Mesendoderm (in vitro differentiated cells): ENCODE results near the gene IQCF6.
"Not testable (repeated sequence)": the region's sequence is repeated elsewhere in the genome, so short reads cannot be mapped to it uniquely, and the experiment has no call there.

Experiments used
- DNase-seq: peaks from one replicate; pipeline ENCODE4 v3.0.0; 2013
- H2AK5ac ChIP-seq: 2 replicates; pipeline ENCODE4 v1.6.1; 2013; ENCODE audit warnings: low read length, inconsistent platforms
- H2BK120ac ChIP-seq: 2 replicates; pipeline ENCODE4 v1.6.1; 2013; ENCODE audit warnings: low read depth, mild to moderate bottlenecking, low read length, moderate library complexity, mixed read lengths
- H2BK15ac ChIP-seq: replicated peaks from 2 replicates; pipeline ENCODE4 v1.6.1; 2013; ENCODE audit warnings: low read depth, mild to moderate bottlenecking, moderate library complexity
- H2BK5ac ChIP-seq: 2 replicates; pipeline ENCODE4 v1.6.1; 2013; ENCODE audit warnings: low read length, inconsistent platforms
- H3K18ac ChIP-seq: 2 replicates; pipeline ENCODE4 v1.6.1; 2013; ENCODE audit warnings: mild to moderate bottlenecking, low read length, mixed read lengths
- H3K23ac ChIP-seq: one replicate; pipeline ENCODE4 v1.6.1; 2013; ENCODE audit warnings: low read length
- H3K27ac ChIP-seq: 2 replicates; pipeline ENCODE4 v1.5.1; 2013; ENCODE audit warnings: low read depth, mild to moderate bottlenecking, inconsistent platforms, low read length, moderate library complexity
- H3K27me3 ChIP-seq: 2 replicates; pipeline ENCODE4 v1.6.1; 2013; ENCODE audit warnings: low read length, control low read depth, mild to moderate bottlenecking, inconsistent platforms; ENCODE audit not compliant: insufficient read depth, poor library complexity
- H3K36me3 ChIP-seq: 2 replicates; pipeline ENCODE4 v1.6.1; 2013; ENCODE audit warnings: low read length, inconsistent platforms; ENCODE audit not compliant: control insufficient read depth, insufficient read depth
- H3K4ac ChIP-seq: one replicate; pipeline ENCODE4 v1.6.1; 2013; ENCODE audit warnings: low read depth, mild to moderate bottlenecking, low read length, moderate library complexity
- H3K4me1 ChIP-seq: 2 replicates; pipeline ENCODE4 v1.6.1; 2013; ENCODE audit warnings: low read depth, low read length, inconsistent platforms; ENCODE audit not compliant: control insufficient read depth
- H3K4me2 ChIP-seq: 2 replicates; pipeline ENCODE4 v1.6.1; 2013; ENCODE audit warnings: low read length
- H3K4me3 ChIP-seq: 2 replicates; pipeline ENCODE4 v1.5.1; 2013; ENCODE audit warnings: mild to moderate bottlenecking, low read length
- H3K56ac ChIP-seq: one replicate; pipeline ENCODE4 v1.6.1; 2013; ENCODE audit warnings: low read length
- H3K79me1 ChIP-seq: 2 replicates; pipeline ENCODE4 v1.6.1; 2013; ENCODE audit warnings: low read length, inconsistent platforms
- H3K79me2 ChIP-seq: 2 replicates; pipeline ENCODE4 v1.6.1; 2013; ENCODE audit warnings: mild to moderate bottlenecking, low read length; ENCODE audit not compliant: control insufficient read depth, insufficient read depth
- H3K9ac ChIP-seq: 2 replicates; pipeline ENCODE4 v1.6.1; 2013; ENCODE audit warnings: low read length, inconsistent platforms
- H4K5ac ChIP-seq: one replicate; pipeline ENCODE4 v1.6.1; 2013; ENCODE audit warnings: low read length
- H4K8ac ChIP-seq: one replicate; pipeline ENCODE4 v1.6.1; 2013; ENCODE audit warnings: low read depth, mild to moderate bottlenecking, control low read depth, low read length, moderate library complexity
- WGBS: extraction: QIAGEN DNeasy Blood & Tissue Kit; methylation state at CpG from one replicate; pipeline ENCODE4 v1.1.7; 2013; ENCODE audit warnings: low lambda C conversion rate, missing lambda C conversion rate; ENCODE audit not compliant: insufficient coverage; ENCODE audit errors: extremely low coverage; 5-methylcytosine and 5-hydroxymethylcytosine counted together

The IQCF6 gene

DNA sequence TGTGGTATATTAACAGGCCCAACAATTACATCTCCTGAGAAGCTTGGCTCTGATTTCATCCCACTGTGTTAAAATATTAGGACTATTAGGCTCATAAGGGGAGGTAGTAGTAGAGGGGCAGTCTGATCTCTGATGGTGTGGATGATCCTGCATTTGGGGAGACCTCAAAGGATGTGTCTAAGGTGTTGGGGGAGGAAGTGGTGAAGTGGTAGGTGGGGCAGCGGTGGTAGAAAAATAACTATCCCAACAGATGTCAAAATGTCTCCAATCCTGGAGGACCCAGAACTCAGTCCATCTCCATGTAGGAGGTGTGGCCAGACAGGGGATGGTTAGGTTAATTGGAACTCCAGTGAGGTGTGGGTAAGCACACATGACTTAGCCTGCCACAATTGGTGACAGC lies 10.4 kb upstream of the IQCF6 start:
- Histone ChIP-seq H4K5ac (no peak overlapping the region), H3K9ac (no peak overlapping the region), H4K8ac (no peak overlapping the region), H3K23ac (no peak overlapping the region), H3K18ac (no peak overlapping the region), H2BK120ac (no peak overlapping the region), H3K79me2 (no peaks in the 10 kb centered on the region), H3K4ac (no peak overlapping the region), H3K36me3 (no peaks in the 10 kb centered on the region), H3K79me1 (no peaks in the 10 kb centered on the region), H2BK5ac (no peak overlapping the region), H2AK5ac (no peak overlapping the region), H3K27ac (no peak overlapping the region), H3K27me3 (no peaks in the 10 kb centered on the region), H3K56ac (no peak overlapping the region), H2BK15ac (no peak overlapping the region), H3K4me1 (no peaks in the 10 kb centered on the region), H3K4me3 (no peak overlapping the region), H3K4me2 (no peak overlapping the region)
- WGBS, result no CpG with 5 or more reads among the region's 1 CpG
- DNase-seq, result no peak

DNA sequence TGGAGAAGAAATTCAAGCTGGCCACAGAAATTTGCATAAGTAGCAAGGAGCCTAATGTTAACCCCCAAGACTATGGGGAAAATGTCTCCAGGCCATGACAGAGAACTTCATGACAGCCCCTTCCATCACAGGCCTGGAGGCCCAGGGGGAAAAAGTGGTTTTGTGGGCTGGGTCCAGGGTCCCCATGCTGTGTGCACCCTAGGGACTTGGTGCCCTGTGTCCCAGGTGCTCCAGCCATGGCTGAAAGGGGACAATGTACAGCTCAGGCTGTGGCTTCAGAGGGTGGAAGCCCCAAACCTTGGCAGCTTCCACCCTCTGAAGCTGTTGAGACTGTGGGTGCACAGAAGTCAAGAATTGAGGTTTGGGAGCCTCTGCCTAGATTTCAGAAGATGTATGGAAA lies 8.5 kb upstream of the IQCF6 start:
- H3K36me3 ChIP-seq, H3K4ac ChIP-seq, H4K8ac ChIP-seq, H3K4me3 ChIP-seq, H3K79me1 ChIP-seq, H2AK5ac ChIP-seq, H3K27ac ChIP-seq, H2BK15ac ChIP-seq, H3K23ac ChIP-seq, H2BK5ac ChIP-seq, H3K56ac ChIP-seq, H3K18ac ChIP-seq, DNase-seq, H3K4me1 ChIP-seq, H3K27me3 ChIP-seq, H3K9ac ChIP-seq, H2BK120ac ChIP-seq, H3K4me2 ChIP-seq, H4K5ac ChIP-seq, H3K79me2 ChIP-seq: not testable (repeated sequence)

DNA sequence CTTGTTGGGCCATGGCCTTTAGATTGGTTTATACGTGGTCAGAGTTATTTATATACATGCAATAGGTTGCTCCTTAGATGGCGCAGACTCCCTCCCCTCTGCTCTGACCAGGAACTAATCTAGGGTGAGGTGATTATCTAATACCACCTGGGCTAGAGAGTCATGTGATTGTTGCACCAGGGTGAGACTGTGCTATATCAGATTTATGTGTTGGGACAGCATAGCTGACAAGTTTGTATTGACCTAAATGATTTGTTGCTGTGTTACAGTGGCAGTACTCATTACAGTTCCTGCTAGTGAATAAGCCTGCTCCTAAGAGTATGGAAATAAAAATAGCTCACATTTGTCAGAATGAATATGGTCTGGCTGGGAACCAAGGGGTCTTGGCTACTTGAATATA lies 7.2 kb upstream of the IQCF6 start:
- H2BK5ac ChIP-seq, result no peak overlapping the region
- no peak overlapping the region for H3K4me3 ChIP-seq
- no peak overlapping the region for H2BK120ac ChIP-seq
- H3K4me2 ChIP-seq, result no peak overlapping the region
- H3K4ac ChIP-seq, result no peak overlapping the region
- H3K27me3 ChIP-seq, result no peaks in the 10 kb centered on the region
- no peak overlapping the region for H3K9ac ChIP-seq
- DNase-seq, result no peak
- no peaks in the 10 kb centered on the region for H3K4me1 ChIP-seq
- no peaks in the 10 kb centered on the region for H3K79me1 ChIP-seq
- H3K23ac ChIP-seq, result no peak overlapping the region
- H2BK15ac ChIP-seq, result no peak overlapping the region
- H4K8ac ChIP-seq, result no peak overlapping the region
- H3K79me2 ChIP-seq, result no peaks in the 10 kb centered on the region
- H3K36me3 ChIP-seq, result no peaks in the 10 kb centered on the region
- H3K18ac ChIP-seq, result no peak overlapping the region
- H3K27ac ChIP-seq, result no peak overlapping the region
- no peak overlapping the region for H4K5ac ChIP-seq
- H3K56ac ChIP-seq, result no peak overlapping the region
- no CpG with 5 or more reads among the region's 2 CpGs for WGBS
- H2AK5ac ChIP-seq, result no peak overlapping the region

DNA sequence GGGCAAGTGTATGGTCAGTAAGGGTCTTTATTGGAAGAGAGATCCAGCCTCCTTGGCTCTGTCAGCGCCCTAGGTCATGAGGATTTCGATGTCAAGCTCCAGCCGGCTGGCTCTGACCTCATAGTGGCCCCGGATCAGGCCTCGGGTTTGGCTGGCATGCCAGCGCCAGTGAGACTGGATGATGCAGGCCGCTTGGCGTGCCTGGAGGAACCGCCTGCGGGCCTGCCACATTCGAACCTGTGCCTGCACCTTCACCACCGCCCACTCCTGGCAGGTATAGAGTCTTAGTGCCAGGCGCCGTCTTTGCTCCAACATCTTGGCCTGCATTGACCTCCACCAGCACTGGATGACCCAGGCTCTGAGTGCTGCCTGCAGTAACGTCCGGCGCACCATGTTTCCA lies 483 bp downstream of the IQCF6 start:
- H3K27ac ChIP-seq, result no peak overlapping the region
- H3K4me1 ChIP-seq, result peaks cover 2% of the 10 kb centered on the region
- H4K5ac ChIP-seq, result no peak overlapping the region
- no peak overlapping the region for H3K23ac ChIP-seq
- no peak overlapping the region for H3K4me3 ChIP-seq
- no peak overlapping the region for H3K18ac ChIP-seq
- no peak overlapping the region for H2AK5ac ChIP-seq
- no peak overlapping the region for H3K4ac ChIP-seq
- no peak for DNase-seq
- no peak overlapping the region for H2BK15ac ChIP-seq
- H2BK120ac ChIP-seq, result no peak overlapping the region
- H3K4me2 ChIP-seq, result no peak overlapping the region
- H3K79me2 ChIP-seq, result no peaks in the 10 kb centered on the region
- no peaks in the 10 kb centered on the region for H3K27me3 ChIP-seq
- H3K36me3 ChIP-seq, result no peaks in the 10 kb centered on the region
- no peak overlapping the region for H2BK5ac ChIP-seq
- no peaks in the 10 kb centered on the region for H3K79me1 ChIP-seq
- no CpG with 5 or more reads among the region's 17 CpGs for WGBS
- no peak overlapping the region for H3K56ac ChIP-seq
- no peak overlapping the region for H3K9ac ChIP-seq
- no peak overlapping the region for H4K8ac ChIP-seq

DNA sequence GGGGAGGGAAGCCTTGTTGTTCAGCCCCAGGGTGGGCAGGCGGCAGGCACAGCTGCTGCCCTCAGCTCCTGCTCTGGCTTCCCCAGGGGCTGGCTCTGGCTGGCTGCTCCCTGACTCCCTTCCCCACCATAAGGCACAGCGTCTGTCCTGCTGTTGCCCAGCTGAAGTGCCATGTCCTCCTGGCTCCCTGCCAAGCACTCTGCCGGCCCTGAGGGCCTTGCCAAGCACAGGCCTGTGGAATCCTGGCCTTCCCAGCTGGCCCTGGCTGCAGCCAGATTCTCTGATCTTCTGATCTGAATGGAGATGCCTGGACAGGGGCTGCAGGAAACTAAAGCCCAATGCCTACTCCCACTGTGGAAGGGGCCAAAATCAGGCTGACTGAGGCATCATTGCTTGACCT lies 1.1 kb downstream of the IQCF6 start:
- Histone ChIP-seq H3K23ac (no peak overlapping the region), H3K18ac (no peak overlapping the region)

DNA sequence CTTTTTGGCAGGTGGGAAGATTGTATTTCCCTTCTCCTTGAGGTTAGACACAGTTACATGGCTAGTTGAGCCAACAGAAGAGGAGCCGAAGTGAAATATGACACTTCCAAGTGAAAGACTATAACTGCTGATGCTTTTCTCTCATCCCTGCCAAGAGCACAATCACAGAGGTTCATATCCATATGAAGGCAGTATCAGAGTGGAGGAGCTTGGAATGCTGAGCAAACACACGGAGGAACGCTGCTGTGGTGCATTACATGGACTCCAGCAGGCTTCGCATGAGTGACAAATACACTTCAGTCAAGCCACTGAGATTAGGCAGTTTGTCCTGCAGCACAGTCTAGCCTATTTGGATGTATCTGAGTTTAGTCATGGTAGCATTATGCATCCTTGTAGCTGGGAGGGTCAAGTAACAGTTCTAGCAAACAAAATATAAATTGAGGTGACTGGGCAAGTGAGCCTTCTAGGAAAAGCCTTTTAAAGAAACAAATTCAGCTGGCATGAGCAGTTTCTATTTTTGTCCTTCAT lies 5.4 kb downstream of the IQCF6 start:
- no peak overlapping the region for H2BK120ac ChIP-seq
- DNase-seq, result peak; percentile 39
- H3K18ac ChIP-seq, result no peak overlapping the region
- H3K79me1 ChIP-seq, result no peaks in the 10 kb centered on the region
- no peak overlapping the region for H3K56ac ChIP-seq
- H3K4ac ChIP-seq, result no peak overlapping the region
- H3K27ac ChIP-seq, result no peak overlapping the region
- no peak overlapping the region for H4K5ac ChIP-seq
- H3K79me2 ChIP-seq, result no peaks in the 10 kb centered on the region
- no peak overlapping the region for H2BK15ac ChIP-seq
- no peak overlapping the region for H2AK5ac ChIP-seq
- H3K9ac ChIP-seq, result no peak overlapping the region
- H3K23ac ChIP-seq, result no peak overlapping the region
- no peak overlapping the region for H3K4me2 ChIP-seq
- WGBS, result no CpG with 5 or more reads among the region's 4 CpGs
- peaks cover 3% of the 10 kb centered on the region for H3K4me1 ChIP-seq
- no peak overlapping the region for H3K4me3 ChIP-seq
- no peaks in the 10 kb centered on the region for H3K36me3 ChIP-seq
- H2BK5ac ChIP-seq, result no peak overlapping the region
- H3K27me3 ChIP-seq, result no peaks in the 10 kb centered on the region
- H4K8ac ChIP-seq, result no peak overlapping the region

More for the DNA sequence above, 1.1 kb downstream of the IQCF6 start:
- no peak overlapping the region for H3K4ac ChIP-seq
- DNase-seq, result no peak
- H3K79me2 ChIP-seq, result no peaks in the 10 kb centered on the region
- H3K4me2 ChIP-seq, result no peak overlapping the region
- no peaks in the 10 kb centered on the region for H3K79me1 ChIP-seq
- H4K5ac ChIP-seq, result no peak overlapping the region
- no peak overlapping the region for H3K9ac ChIP-seq
- H3K4me3 ChIP-seq, result no peak overlapping the region
- H2AK5ac ChIP-seq, result no peak overlapping the region
- no peak overlapping the region for H2BK15ac ChIP-seq
- H2BK5ac ChIP-seq, result no peak overlapping the region
- H3K27me3 ChIP-seq, result no peaks in the 10 kb centered on the region
- no peak overlapping the region for H2BK120ac ChIP-seq
- H3K4me1 ChIP-seq, result peaks cover 3% of the 10 kb centered on the region
- no peak overlapping the region for H4K8ac ChIP-seq
- no CpG with 5 or more reads among the region's 3 CpGs for WGBS
- no peak overlapping the region for H3K56ac ChIP-seq
- H3K27ac ChIP-seq, result no peak overlapping the region
- H3K36me3 ChIP-seq, result no peaks in the 10 kb centered on the region
